CD14-positive monocyte (primary cell): ENCODE results near the gene SLC28A3. TPM values are rescaled to one million over a fixed set of nuclear protein-coding genes. Genes with fewer than 3 reads are reported as not detected.

ENCODE experiments used
- DNase-seq, 3 donors: peaks; one replicate each; pipeline ENCODE4 v3.0.0-alpha.2; 2011 to 2022
- H2AFZ ChIP-seq: 2 replicates; pipeline ENCODE4 v1.6.0; 2012; ENCODE audit warnings: mild to moderate bottlenecking, low read depth, low read length, inconsistent platforms; ENCODE audit not compliant: insufficient read depth, poor library complexity, severe bottlenecking
- H3K27ac ChIP-seq, 2 donors: 1 replicate in 1 of 2; 2 replicates in 1 of 2; pipeline ENCODE4 v1.5.1; 2012 to 2013; ENCODE audit warnings: low read length in 2 of 2, control low read depth in 1 of 2, inconsistent platforms in 1 of 2, low read depth in 1 of 2, mild to moderate bottlenecking in 1 of 2
- H3K27me3 ChIP-seq, 2 donors: one replicate each; pipeline versions ENCODE4 v1.6.0 to v1.6.1; 2011 to 2013; ENCODE audit warnings: low read length in 2 of 2; ENCODE audit not compliant: control insufficient read depth in 2 of 2, insufficient read depth in 2 of 2
- H3K36me3 ChIP-seq, 2 donors: replicated peaks in 1 of 2; 1 replicate in 1 of 2; 2 replicates in 1 of 2; pipeline versions ENCODE4 v1.5.1 to v1.6.1; 2012 to 2013; ENCODE audit warnings: low read length in 2 of 2, control low read depth in 1 of 2, inconsistent platforms in 1 of 2, mild to moderate bottlenecking in 1 of 2; ENCODE audit not compliant: insufficient read depth in 2 of 2, control insufficient read depth in 1 of 2
- H3K4me1 ChIP-seq, 2 donors: 1 replicate in 1 of 2; 2 replicates in 1 of 2; pipeline versions ENCODE4 v1.5.1 to v1.6.1; 2012 to 2013; ENCODE audit warnings: low read length in 2 of 2, control low read depth in 1 of 2, inconsistent platforms in 1 of 2, mild to moderate bottlenecking in 1 of 2, moderate library complexity in 1 of 2; ENCODE audit not compliant: insufficient read depth in 2 of 2, control insufficient read depth in 1 of 2
- H3K4me2 ChIP-seq: replicated peaks from 2 replicates; pipeline ENCODE3; 2012; ENCODE audit warnings: low read length, moderate library complexity, mild to moderate bottlenecking; ENCODE audit not compliant: poor library complexity, severe bottlenecking; ENCODE audit errors: extremely low read depth
- H3K4me3 ChIP-seq, 3 experiments: fragments of 200-600 bp in 1 of 3; sonication (generic) in 1 of 3; replicated peaks in 1 of 3; 1 replicate in 2 of 3; 2 replicates in 1 of 3; pipeline ENCODE4 v1.5.1; 2011 to 2013; ENCODE audit warnings: low read length in 3 of 3, mild to moderate bottlenecking in 3 of 3, control low read depth in 2 of 3, low read depth in 2 of 3, inconsistent platforms in 1 of 3, moderate library complexity in 1 of 3
- H3K79me2 ChIP-seq: 2 replicates; pipeline ENCODE4 v1.6.0; 2012; ENCODE audit warnings: mild to moderate bottlenecking, control low read depth, inconsistent platforms, low read length, moderate library complexity; ENCODE audit not compliant: insufficient read depth
- H3K9ac ChIP-seq: 2 replicates; pipeline ENCODE4 v1.6.0; 2017; ENCODE audit warnings: low read length, mild to moderate bottlenecking; ENCODE audit not compliant: insufficient read depth, poor library complexity, severe bottlenecking
- H3K9me3 ChIP-seq, 2 donors: replicated peaks in 1 of 2; 1 replicate in 1 of 2; 2 replicates in 1 of 2; pipeline versions ENCODE4 v1.5.1 to v1.6.1; 2012 to 2013; ENCODE audit warnings: low read length in 2 of 2, control low read depth in 1 of 2; ENCODE audit not compliant: control insufficient read depth in 1 of 2, insufficient read depth in 1 of 2
- H4K20me1 ChIP-seq: 2 replicates; pipeline ENCODE4 v1.6.0; 2012; ENCODE audit warnings: mild to moderate bottlenecking, low read length, control low read depth, moderate library complexity; ENCODE audit not compliant: insufficient read depth
- H3K27ac Mint-ChIP-seq, 7 donors: one replicate each; pipeline ENCODE4 v1.8.0; 2020; ENCODE audit warnings: mild to moderate bottlenecking in 7 of 7, mixed read lengths in 7 of 7, moderate library complexity in 6 of 7, inconsistent platforms in 2 of 7
- H3K27me3 Mint-ChIP-seq, 3 donors: one replicate each; pipeline ENCODE4 v1.8.0; 2021 to 2022; ENCODE audit warnings: low read depth in 3 of 3, mild to moderate bottlenecking in 3 of 3, mixed read lengths in 3 of 3, moderate library complexity in 3 of 3, inconsistent platforms in 1 of 3
- H3K36me3 Mint-ChIP-seq, 2 donors: one replicate each; pipeline ENCODE4 v1.8.0; 2020; ENCODE audit warnings: mixed read lengths in 2 of 2, inconsistent platforms in 1 of 2, mild to moderate bottlenecking in 1 of 2
- H3K4me1 Mint-ChIP-seq: one replicate; pipeline ENCODE4 v1.8.0; 2020; ENCODE audit warnings: mild to moderate bottlenecking, mixed read lengths
- H3K4me3 Mint-ChIP-seq, 2 donors: one replicate each; pipeline ENCODE4 v1.8.0; 2020; ENCODE audit warnings: mild to moderate bottlenecking in 2 of 2, mixed read lengths in 2 of 2, moderate library complexity in 1 of 2
- H3K9me3 Mint-ChIP-seq, 7 donors: one replicate each; pipeline ENCODE4 v1.8.0; 2020 to 2022; ENCODE audit warnings: mixed read lengths in 7 of 7, mild to moderate bottlenecking in 6 of 7, moderate library complexity in 6 of 7, inconsistent platforms in 2 of 7
- WGBS: methylation state at CpG from one replicate; pipeline ENCODE4 v1.1.5; 2013; ENCODE audit warnings: missing lambda C conversion rate; ENCODE audit not compliant: insufficient coverage; 5-methylcytosine and 5-hydroxymethylcytosine counted together
- intact Hi-C, 2 donors: fragments of 100-400 bp; cut with micrococcal nuclease; formaldehyde crosslinking; loops; one replicate each; pipeline versions ENCODE4 v1.15.0 to v1.15.1; 2023
- polyA plus RNA-seq, 3 donors: library from polyadenylated mRNA; depleted of rRNA in 1 of 3; unstranded in 2 of 3; stranded (reverse) in 1 of 3; fragments of 300-500 nt in 2 of 3; fragments of >200 nt in 1 of 3; fragmentation: Illumina TruSeq in 2 of 3; gene quantifications; 1 replicate in 2 of 3; 2 replicates in 1 of 3; pipeline ENCODE4 v1.2.3, GENCODE V29; 2012 to 2021
- TF ChIP-seq, protein P1 (sequence below): fragments of 200-600 bp; IDR thresholded peaks from one replicate; pipeline ENCODE4 v1.8.0; 2022; ENCODE audit warnings: antibody characterized with exemption, mild to moderate bottlenecking

SLC28A3 gene
- polyA plus RNA-seq, 3 donors = 1.9 TPM; not detected in 2

DNA sequence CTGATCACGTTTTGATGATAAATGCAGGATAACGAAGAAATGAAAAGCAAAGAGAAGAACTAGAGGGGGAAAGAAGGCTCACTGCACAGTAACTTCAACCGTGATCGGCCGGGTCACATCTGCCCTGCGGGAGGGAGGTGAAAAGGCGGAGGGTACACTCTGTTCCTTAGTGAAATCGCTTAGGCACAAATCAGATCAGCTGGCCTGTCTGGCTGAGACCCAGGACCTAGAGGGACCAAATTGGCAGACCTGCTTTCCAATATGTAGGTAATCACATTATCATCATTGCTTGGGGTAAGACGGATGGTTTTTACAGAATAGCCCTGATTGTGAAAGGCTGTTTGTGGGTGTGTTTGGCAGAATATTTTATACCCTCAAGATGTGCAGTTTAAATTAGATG is 82.2 kb downstream of the SLC28A3 start:
- no peaks in the 10 kb centered on the region for H4K20me1 ChIP-seq
- no peak overlapping the region for H3K27ac ChIP-seq
- Mint-ChIP-seq H3K27ac (peak overlapping the region in 1 of 7 donors; percentile 35), H3K27me3 (peaks cover 0 to 4% (median 2%) of the 10 kb centered on the region in 3 donors), H3K9me3 (no peaks in the 10 kb centered on the region), H3K4me3 (no peak overlapping the region), H3K36me3 (no peaks in the 10 kb centered on the region), H3K4me1 (peaks cover 5% of the 10 kb centered on the region)
- H3K9me3 ChIP-seq = no peaks in the 10 kb centered on the region
- H3K27me3 ChIP-seq = no peaks in the 10 kb centered on the region
- WGBS = 94% methylated on average over 8 of the region's 9 CpGs
- H3K9ac ChIP-seq = no peak overlapping the region
- H3K4me2 ChIP-seq = no peak overlapping the region
- no peaks in the 10 kb centered on the region for H3K79me2 ChIP-seq
- TF ChIP-seq, protein P1, sequence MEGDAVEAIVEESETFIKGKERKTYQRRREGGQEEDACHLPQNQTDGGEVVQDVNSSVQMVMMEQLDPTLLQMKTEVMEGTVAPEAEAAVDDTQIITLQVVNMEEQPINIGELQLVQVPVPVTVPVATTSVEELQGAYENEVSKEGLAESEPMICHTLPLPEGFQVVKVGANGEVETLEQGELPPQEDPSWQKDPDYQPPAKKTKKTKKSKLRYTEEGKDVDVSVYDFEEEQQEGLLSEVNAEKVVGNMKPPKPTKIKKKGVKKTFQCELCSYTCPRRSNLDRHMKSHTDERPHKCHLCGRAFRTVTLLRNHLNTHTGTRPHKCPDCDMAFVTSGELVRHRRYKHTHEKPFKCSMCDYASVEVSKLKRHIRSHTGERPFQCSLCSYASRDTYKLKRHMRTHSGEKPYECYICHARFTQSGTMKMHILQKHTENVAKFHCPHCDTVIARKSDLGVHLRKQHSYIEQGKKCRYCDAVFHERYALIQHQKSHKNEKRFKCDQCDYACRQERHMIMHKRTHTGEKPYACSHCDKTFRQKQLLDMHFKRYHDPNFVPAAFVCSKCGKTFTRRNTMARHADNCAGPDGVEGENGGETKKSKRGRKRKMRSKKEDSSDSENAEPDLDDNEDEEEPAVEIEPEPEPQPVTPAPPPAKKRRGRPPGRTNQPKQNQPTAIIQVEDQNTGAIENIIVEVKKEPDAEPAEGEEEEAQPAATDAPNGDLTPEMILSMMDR = no peak
- intact Hi-C loops = no loop called here
- no peaks in the 10 kb centered on the region for H3K36me3 ChIP-seq
- no peak overlapping the region for H3K4me3 ChIP-seq
- H2AFZ ChIP-seq = no peak overlapping the region
- H3K4me1 ChIP-seq = peaks cover 0 to 5% of the 10 kb centered on the region in 2 donors
- DNase-seq = no peak

DNA sequence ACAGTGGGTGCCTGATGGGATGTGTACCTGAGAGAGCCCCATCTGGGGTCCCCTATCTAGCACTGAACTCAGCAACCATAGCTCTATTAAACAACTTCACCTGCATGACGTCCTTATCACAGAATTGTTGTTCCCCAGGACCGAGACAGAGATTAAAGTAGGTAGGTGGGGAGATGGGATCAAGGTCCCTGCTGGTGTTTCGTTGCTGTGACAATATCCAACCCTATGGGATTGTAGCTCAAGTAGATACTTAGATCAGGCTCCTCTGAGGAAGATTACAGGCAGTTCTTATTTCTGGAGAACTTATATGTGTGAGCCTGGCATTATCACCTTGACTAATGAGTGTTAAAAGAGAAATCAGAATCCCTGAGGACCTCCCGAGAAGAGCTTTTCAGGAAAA is 84.9 kb downstream of the SLC28A3 start:
- no peaks in the 10 kb centered on the region for H3K79me2 ChIP-seq
- no peaks in the 10 kb centered on the region for H3K9me3 ChIP-seq
- WGBS = 89% methylated on average over 3 of the region's 4 CpGs
- H3K27me3 ChIP-seq = no peaks in the 10 kb centered on the region
- Mint-ChIP-seq H3K9me3 (no peaks in the 10 kb centered on the region), H3K27me3 (peaks cover 0 to 4% (median 2%) of the 10 kb centered on the region in 3 donors), H3K27ac (no peak overlapping the region), H3K4me1 (peaks cover 2% of the 10 kb centered on the region), H3K36me3 (no peaks in the 10 kb centered on the region), H3K4me3 (no peak overlapping the region)
- no peaks in the 10 kb centered on the region for H3K36me3 ChIP-seq
- H3K4me3 ChIP-seq = no peak overlapping the region
- no peak overlapping the region for H3K9ac ChIP-seq
- no peak overlapping the region for H3K27ac ChIP-seq
- DNase-seq = no peak
- no peaks in the 10 kb centered on the region for H4K20me1 ChIP-seq
- TF ChIP-seq, protein P1 = no peak
- no peak overlapping the region for H3K4me2 ChIP-seq
- intact Hi-C loops = no loop called here
- H2AFZ ChIP-seq = no peak overlapping the region
- no peaks in the 10 kb centered on the region for H3K4me1 ChIP-seq
